ENCODE data around the gene PCDH8.
"Not testable (repeated sequence)": the region's sequence is repeated elsewhere in the genome, so short reads cannot be mapped to it uniquely, and the experiment has no call there.

Gene PCDH8

GRCh38 chr13:52849291-52850071 is 1.0 kb upstream of the PCDH8 start:
- no peak for DNase-seq

DNA sequence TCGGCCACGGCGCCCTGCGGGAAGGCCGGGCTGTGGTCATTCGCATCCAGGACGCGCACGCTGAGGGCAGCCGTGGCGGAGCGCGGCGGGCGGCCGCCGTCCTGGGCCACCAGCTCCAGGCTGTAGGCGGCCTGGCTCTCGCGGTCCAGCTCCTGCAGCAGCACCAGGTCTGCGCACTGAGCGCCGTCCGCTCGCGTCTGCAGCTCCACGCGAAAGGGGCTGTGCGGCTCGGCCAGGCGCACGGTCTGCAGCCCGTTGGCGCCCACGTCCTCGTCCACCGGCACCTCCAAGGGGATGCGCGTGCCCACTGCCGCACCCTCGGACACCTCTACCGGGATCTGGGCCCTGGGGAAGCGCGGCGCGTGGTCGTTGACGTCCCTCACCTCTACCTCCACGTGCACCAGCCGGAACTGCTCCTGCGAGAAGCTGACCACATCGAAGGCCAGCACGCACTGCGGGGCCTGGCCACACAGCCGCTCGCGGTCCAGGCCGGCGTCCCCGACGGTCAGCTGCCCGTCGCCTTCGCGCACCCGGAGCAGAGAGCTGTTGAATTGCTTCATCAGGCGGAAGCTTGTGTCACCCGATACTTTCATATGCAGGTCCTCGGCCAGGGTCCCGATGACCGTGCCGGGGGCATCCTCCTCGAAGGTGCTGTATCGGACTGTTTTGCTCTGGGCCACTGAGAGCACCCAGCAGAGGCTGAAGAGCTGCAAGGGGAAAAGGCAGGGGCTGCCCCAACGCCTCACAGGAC is 583 bp downstream of the PCDH8 start:
- no peak for DNase-seq

DNA sequence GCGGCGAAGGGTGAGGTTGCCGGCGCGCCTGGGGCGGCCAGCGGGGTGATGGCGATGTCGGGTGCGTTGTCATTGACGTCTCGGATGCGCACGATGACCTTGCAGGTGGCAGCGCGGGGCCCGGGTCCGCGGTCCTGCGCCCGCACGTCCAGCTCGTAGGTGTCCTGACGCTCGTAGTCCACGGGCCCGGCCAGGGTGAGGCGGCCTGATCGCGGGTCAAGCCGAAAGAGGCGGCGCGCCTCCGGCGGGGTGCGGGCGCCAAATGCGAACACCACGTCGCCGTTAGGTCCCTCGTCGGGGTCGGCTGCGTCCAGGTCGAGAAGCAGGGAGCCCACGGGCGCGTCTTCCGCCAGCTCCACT is 1.1 kb downstream of the PCDH8 start:
- DNase-seq: no peak

- DNase-seq: no peak
Observed at GRCh38 chr13:52846567-52847321, 1.7 kb downstream of the PCDH8 start.

- DNase-seq: no peak
Observed at GRCh38 chr13:52845766-52846566, 2.5 kb downstream of the PCDH8 start.

DNA sequence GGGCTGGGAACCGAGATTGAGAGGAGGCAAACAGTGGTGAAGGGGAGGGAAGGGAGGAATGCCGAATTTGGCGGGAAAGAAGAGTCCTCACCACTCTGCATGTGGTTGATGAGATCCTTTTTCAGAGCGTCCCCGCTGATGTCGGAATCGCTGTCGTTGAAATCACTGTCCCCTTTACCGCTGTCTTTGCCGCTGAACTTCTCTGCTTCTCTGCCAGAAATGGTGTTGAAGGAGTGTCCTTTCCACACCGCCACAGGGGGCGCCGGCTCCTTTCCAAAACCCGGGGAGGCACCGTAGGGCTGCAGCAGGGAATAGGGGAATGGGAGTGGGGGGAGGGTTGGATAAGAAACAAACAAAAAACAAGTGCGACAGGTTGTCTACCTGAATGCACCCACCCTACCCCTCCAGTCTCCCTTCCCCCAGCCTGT is 3.1 kb downstream of the PCDH8 start:
- DNase-seq: no peak

GRCh38 chr13:52844836-52845235 is 3.6 kb downstream of the PCDH8 start:
- DNase-seq: no peak

DNA sequence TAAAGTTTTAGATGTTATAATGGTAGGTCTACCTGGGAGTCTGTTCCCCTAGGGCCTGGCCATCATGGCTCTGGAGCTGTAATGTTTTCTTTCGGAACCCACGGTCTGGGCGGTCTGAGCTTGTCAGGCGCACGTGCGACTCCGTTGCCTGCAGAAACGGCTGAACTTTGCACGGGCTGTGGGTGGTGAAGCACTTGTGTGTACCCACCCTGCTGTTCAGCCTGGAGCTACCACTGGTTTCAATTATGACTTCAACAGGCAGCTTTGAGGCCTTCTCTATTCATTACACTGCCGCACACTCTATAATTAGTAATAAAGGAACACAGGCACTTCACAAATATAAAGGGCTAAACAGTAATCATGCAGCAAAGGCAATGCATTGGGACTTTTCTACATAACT is 6.0 kb downstream of the PCDH8 start:
- no peak for DNase-seq

- DNase-seq: no peak
Observed at GRCh38 chr13:52840066-52840465, 8.4 kb downstream of the PCDH8 start.

DNA sequence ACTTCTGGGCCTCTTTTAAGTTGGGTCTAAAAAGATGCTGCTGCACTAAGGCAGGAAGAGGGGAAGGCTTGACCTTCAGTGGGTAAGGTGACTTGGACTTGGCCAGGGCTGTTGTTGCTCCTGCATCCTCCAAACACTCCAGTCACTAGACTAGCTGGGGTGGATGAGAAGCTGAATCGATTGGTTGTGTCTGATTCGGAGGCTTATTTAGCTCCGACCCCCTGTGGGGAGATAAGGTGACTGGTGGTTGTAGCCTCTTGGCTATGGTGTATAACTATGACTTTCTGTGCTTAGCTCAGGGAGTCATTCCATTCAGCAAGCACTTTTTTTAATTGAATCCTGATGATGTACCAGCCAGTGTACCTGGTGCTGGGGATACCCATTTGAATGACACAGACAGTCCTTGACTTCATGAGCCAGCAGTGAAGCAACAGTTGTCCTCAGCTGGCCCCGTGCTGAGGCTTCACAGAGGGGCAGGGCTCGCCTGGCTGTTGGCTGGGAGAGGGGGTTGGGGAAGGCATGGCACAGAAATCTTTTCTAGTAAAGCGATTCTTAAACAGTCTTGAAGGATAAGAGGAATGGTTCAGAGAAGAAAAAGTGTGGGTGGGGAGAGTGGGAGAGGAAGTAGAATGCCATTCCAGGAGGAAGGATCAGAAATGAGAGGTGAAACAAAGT is 9.9 kb downstream of the PCDH8 start:
- no peak for DNase-seq

DNA sequence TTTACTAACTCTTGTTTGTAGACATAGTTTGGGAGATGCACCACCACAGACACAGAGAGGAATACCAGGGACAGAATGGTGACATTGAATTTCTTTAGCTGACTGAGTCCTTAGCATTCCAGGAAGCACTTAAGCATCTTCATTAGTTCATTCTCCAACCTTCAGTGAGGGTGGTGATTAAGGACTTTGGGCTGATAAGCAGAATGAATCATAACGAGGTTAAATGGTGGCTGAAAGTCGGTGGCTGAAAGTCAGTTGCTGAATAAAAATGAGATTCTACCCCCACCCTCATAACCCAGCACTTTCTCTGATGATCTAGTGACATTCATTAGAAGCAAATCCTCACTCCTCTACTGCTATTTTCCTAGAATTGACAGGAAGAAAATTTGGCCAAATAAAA is 10.6 kb downstream of the PCDH8 start:
- no peak for DNase-seq

- no peak for DNase-seq
Observed at GRCh38 chr13:52835071-52835839, 13.2 kb downstream of the PCDH8 start.

- DNase-seq: no peak
Observed at GRCh38 chr13:52833296-52833875, 15.1 kb downstream of the PCDH8 start.

GRCh38 chr13:52832313-52832712 is 16.1 kb downstream of the PCDH8 start:
- DNase-seq: no peak

DNA sequence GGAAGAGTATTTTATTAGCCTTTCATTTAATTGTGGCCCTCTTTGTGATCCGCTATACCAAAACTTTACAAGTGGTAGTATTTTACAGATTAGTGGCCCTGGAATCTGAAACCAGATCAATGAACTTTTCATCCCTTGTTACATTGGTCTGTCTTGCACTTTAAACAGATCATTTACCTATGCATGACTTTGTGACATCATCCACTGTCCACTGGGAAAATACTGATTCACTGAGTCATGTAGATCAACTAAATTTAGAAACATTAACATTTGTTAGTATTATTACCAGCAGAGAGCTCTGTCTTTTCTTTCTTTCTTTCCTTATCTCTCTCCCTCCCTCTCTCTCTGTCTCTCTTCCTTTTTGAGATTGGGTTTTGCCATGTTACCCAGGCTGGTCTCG is 17.5 kb downstream of the PCDH8 start:
- DNase-seq: no peak

DNA sequence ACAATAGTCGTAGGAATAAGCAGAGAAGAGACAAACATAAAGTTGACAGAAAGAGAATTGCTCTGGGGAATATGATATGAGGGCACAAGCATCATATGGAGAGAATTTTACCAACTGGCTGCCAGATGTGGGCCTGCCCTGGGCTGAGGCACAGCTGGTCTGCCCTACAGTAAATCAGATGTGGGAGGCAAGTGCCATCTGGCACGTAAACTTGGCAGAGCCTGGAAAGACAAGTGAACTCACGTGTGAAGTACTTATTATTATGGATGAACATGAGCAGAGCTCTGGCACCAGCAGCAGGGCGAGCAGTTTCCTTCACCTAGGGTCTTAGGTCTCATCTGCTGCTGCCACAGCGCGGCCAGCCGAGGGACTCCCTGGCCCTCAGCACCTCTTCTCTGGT is 20.6 kb downstream of the PCDH8 start:
- DNase-seq: no peak

DNA sequence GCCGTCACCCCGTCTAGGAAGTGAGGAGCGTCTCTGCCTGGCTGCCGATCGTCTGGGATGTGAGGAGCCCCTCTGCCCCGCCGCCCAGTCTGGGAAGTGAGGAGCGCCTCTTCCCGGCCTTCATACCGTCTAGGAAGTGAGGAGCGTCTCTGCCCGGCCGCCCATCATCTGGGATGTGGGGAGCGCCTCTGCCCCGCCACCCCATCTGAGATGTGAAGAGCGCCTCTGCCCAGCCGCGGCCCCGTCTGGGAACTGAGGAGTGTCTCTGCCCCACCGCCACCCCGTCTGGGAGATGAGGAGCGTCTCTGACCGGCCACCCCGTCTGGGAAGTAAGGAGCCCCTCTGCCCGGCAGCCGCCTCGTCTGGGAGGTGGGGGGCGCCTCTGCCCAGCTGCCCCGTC is 30.6 kb downstream of the PCDH8 start:
- DNase-seq: not testable (repeated sequence)

DNA sequence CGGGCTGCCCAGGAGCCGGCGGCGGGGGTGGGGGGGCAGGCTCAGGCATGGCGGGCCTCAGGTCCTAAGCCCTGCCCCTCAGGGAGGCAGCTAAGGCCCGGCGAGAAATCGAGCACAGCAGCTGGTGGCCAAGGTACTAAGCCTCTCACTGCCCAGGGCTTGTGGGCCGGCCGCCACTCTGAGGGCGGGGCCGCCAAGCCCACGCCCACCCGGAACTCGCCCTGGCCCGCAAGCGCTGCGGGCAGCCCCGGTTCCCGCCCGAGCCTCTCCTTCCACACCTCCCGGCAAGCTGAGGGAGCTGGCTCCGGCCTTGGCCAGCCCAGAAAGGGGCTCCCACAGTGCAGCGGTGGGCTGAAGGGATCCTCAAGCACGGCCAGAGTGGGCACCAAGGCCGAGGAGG is 33.1 kb downstream of the PCDH8 start:
- no peak for DNase-seq

DNA sequence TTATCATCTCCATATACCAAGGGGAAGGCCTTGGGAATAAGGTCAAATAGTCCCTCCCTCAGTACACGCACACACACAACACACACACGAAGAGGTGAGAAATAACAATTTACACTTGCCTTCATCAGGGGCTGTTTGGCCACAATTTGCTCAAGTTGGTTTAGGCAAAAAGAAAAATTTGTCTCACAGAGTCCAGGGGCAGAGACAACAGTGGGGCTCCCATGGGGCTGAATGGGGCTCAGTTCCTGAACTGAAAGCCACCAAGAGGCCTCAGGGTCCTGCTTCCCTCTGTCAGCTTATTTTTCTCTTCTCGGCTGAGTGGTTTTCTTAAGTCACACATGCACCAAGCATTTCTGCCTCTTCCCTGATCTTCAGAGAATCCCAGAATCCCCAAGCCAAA is 35.5 kb downstream of the PCDH8 start:
- no peak for DNase-seq

DNA sequence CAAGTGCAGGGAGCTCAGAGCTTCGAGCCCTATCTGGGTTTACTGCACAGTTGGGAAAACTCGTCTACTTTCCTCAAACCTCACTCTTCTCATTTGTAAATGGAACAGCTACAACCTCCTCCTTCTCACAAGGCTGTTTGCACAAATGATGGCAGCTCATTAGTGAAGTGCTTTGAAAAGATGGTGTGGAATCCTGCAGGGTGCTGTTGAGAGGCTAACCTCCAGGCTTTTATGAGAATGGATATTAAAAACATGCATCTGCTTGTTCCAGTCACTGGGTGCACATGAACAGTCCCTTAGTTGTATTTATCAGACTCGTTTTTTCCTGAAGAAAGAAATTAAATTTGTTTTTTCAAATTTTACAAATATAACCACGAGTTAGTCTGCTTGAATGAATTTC is 36.6 kb downstream of the PCDH8 start:
- no peak for DNase-seq

GRCh38 chr13:52810526-52810925 is 37.9 kb downstream of the PCDH8 start:
- DNase-seq: no peak
